Natural killer cell (primary cell): ENCODE results near the gene CSNK1A1. TPM values are rescaled to one million over a fixed set of nuclear protein-coding genes. Genes with fewer than 3 reads are reported as not detected.

Experiments used
- ATAC-seq, 3 donors: fragments of 150-1000 bp in 2 of 3; fragments of 200-7000 bp in 1 of 3; cut with Tn5 transposase; 1 replicate in 1 of 3; 2 replicates in 2 of 3; pipeline ENCODE4 v1.10.0; 2021; ENCODE audit warnings: mild to moderate bottlenecking in 2 of 3, moderate library complexity in 2 of 3
- DNase-seq, 2 donors: peaks; one replicate each; pipeline versions ENCODE4 v3.0.0 to v3.0.0-alpha.2; 2013 to 2021; ENCODE audit warnings: mixed read lengths in 1 of 2
- H3K27ac ChIP-seq: one replicate; pipeline ENCODE4 v1.5.1; 2013; ENCODE audit warnings: mild to moderate bottlenecking, low read length
- H3K27me3 ChIP-seq: one replicate; pipeline ENCODE4 v1.6.1; 2013; ENCODE audit warnings: low read length; ENCODE audit not compliant: control insufficient read depth, insufficient read depth
- H3K36me3 ChIP-seq: one replicate; pipeline ENCODE4 v1.6.1; 2013; ENCODE audit warnings: low read length; ENCODE audit not compliant: control insufficient read depth, insufficient read depth
- H3K4me1 ChIP-seq: one replicate; pipeline ENCODE4 v1.6.1; 2013; ENCODE audit warnings: low read length; ENCODE audit not compliant: control insufficient read depth, insufficient read depth
- H3K4me3 ChIP-seq: one replicate; pipeline ENCODE4 v1.5.1; 2013; ENCODE audit warnings: low read length
- H3K9me3 ChIP-seq: one replicate; pipeline ENCODE4 v1.6.1; 2013; ENCODE audit warnings: low read length; ENCODE audit not compliant: control insufficient read depth, insufficient read depth
- H3K27ac Mint-ChIP-seq, 2 donors: one replicate each; pipeline ENCODE4 v1.8.0; 2022; ENCODE audit warnings: mild to moderate bottlenecking in 2 of 2, mixed read lengths in 2 of 2, moderate library complexity in 1 of 2
- H3K27me3 Mint-ChIP-seq, 2 donors: one replicate each; pipeline ENCODE4 v1.8.0; 2022; ENCODE audit warnings: low read depth in 2 of 2, mixed read lengths in 2 of 2
- H3K36me3 Mint-ChIP-seq: one replicate; pipeline ENCODE4 v1.8.0; 2022; ENCODE audit warnings: mixed read lengths
- H3K4me1 Mint-ChIP-seq, 2 donors: one replicate each; pipeline ENCODE4 v1.8.0; 2022; ENCODE audit warnings: mixed read lengths in 2 of 2
- H3K4me3 Mint-ChIP-seq: one replicate; pipeline ENCODE4 v1.8.0; 2022; ENCODE audit warnings: mild to moderate bottlenecking, moderate library complexity, mixed read lengths
- H3K9me3 Mint-ChIP-seq, 2 donors: one replicate each; pipeline ENCODE4 v1.8.0; 2022; ENCODE audit warnings: mixed read lengths in 2 of 2
- CTCF ChIP-seq: fragments of 200-600 bp; IDR thresholded peaks from one replicate; pipeline ENCODE4 v1.8.0; 2022; ENCODE audit warnings: antibody characterized with exemption
- WGBS: methylation state at CpG from one replicate; pipeline ENCODE4 v1.1.7; 2013; ENCODE audit warnings: missing lambda C conversion rate; ENCODE audit not compliant: insufficient coverage; 5-methylcytosine and 5-hydroxymethylcytosine counted together
- intact Hi-C: fragments of 100-400 bp; cut with micrococcal nuclease; formaldehyde crosslinking; loops from one replicate; pipeline ENCODE4 v1.14.2; 2022
- total RNA-seq, 4 donors: library from RNA; stranded (reverse); fragments of 120-200 nt in 1 of 4; gene quantifications; one replicate each; pipeline versions ENCODE4 v1.2.3 to v1.2.4, GENCODE V29; 2013 to 2022

The CSNK1A1 gene
- total RNA-seq, 3 donors from 2014 or later (not counting 1 experiment from before 2014, with no cell fraction given) = 183 to 209 (median 206) TPM

- peaks cover 15% of the 10 kb centered on the region for H3K4me1 ChIP-seq
- peak overlapping the region; percentile 77 to 83 for H3K27ac Mint-ChIP-seq
- no peak for TF ChIP-seq CTCF
- H3K4me3 Mint-ChIP-seq = peak overlapping the region; percentile 25
- ATAC-seq = no peak
- H3K4me3 ChIP-seq = no peak overlapping the region
- H3K27me3 Mint-ChIP-seq = no peaks in the 10 kb centered on the region
- H3K9me3 Mint-ChIP-seq = no peaks in the 10 kb centered on the region
- H3K4me1 Mint-ChIP-seq = peaks cover 85 to 87% of the 10 kb centered on the region in 2 donors
- H3K27me3 ChIP-seq = no peaks in the 10 kb centered on the region
- H3K9me3 ChIP-seq = no peaks in the 10 kb centered on the region
- intact Hi-C loops = loop anchor here (5.0 kb wide), 1 partner anchor 33 kb away; the partner anchor contains the start of gene CSNK1A1
- peaks cover 36% of the 10 kb centered on the region for H3K36me3 ChIP-seq
- no peak overlapping the region for H3K27ac ChIP-seq
- no peak for DNase-seq
- no peaks in the 10 kb centered on the region for H3K36me3 Mint-ChIP-seq
These were observed 31.6 kb downstream of the CSNK1A1 start for GRCh38 chr5:149519601-149520000.

GRCh38 chr5:149518620-149519019 is 32.6 kb downstream of the CSNK1A1 start:
- DNase-seq = peak in 1 of 2 donors; percentile 20
- Mint-ChIP-seq H3K27me3 (no peaks in the 10 kb centered on the region), H3K9me3 (no peaks in the 10 kb centered on the region), H3K4me3 (peak overlapping the region; percentile 1), H3K4me1 (peaks cover 80 to 81% of the 10 kb centered on the region in 2 donors), H3K36me3 (no peaks in the 10 kb centered on the region), H3K27ac (peak overlapping the region; percentile 77 to 83)
- peaks cover 31% of the 10 kb centered on the region for H3K36me3 ChIP-seq
- no peaks in the 10 kb centered on the region for H3K9me3 ChIP-seq
- no peaks in the 10 kb centered on the region for H3K27me3 ChIP-seq
- intact Hi-C loops = loop anchor here (5.0 kb wide), 1 partner anchor 34 kb away; the partner anchor contains the start of gene CSNK1A1
- ATAC-seq = peak in 1 of 3 donors; percentile 42
- H3K27ac ChIP-seq = no peak overlapping the region
- no peak overlapping the region for H3K4me3 ChIP-seq
- TF ChIP-seq CTCF = no peak
- H3K4me1 ChIP-seq = peaks cover 15% of the 10 kb centered on the region
- WGBS = 5% methylated on average over 3 of the region's 3 CpGs

GRCh38 chr5:149517461-149518122 is 33.6 kb downstream of the CSNK1A1 start:
- Histone ChIP-seq H3K27me3 (no peaks in the 10 kb centered on the region), H3K36me3 (peaks cover 28% of the 10 kb centered on the region), H3K9me3 (no peaks in the 10 kb centered on the region), H3K27ac (no peak overlapping the region), H3K4me3 (no peak overlapping the region), H3K4me1 (peaks cover 12% of the 10 kb centered on the region)
- H3K27ac Mint-ChIP-seq = peak overlapping the region; percentile 77 to 83
- no peaks in the 10 kb centered on the region for H3K27me3 Mint-ChIP-seq
- no peaks in the 10 kb centered on the region for H3K36me3 Mint-ChIP-seq
- H3K4me3 Mint-ChIP-seq = peak overlapping the region; percentile 5
- ATAC-seq (no peak), DNase-seq (no peak)
- no peaks in the 10 kb centered on the region for H3K9me3 Mint-ChIP-seq
- WGBS = 96% methylated on average over 3 of the region's 5 CpGs
- H3K4me1 Mint-ChIP-seq = peaks cover 78 to 82% of the 10 kb centered on the region in 2 donors
- intact Hi-C loops = loop anchor here (5.0 kb wide), 1 partner anchor 35 kb away; the partner anchor contains the start of gene CSNK1A1
- no peak for TF ChIP-seq CTCF
